Ishikawa (cell line): Measurements from ENCODE around the gene NUAK2.

Experiments
- CEBPB ChIP-seq: IDR thresholded peaks from 2 replicates; pipeline ENCODE4 v1.6.1; 2012
- CREB1 ChIP-seq: IDR thresholded peaks from 2 replicates; pipeline ENCODE4 v1.6.1; 2012; ENCODE audit warnings: low read depth
- EGR1 ChIP-seq: IDR thresholded peaks from 2 replicates; pipeline ENCODE4 v1.6.1; 2012
- EP300 ChIP-seq: IDR thresholded peaks from 2 replicates; pipeline ENCODE4 v1.6.1; 2012; ENCODE audit warnings: borderline replicate concordance
- FOXM1 ChIP-seq: IDR thresholded peaks from 2 replicates; pipeline ENCODE4 v1.6.1; 2012; ENCODE audit warnings: low read depth, borderline replicate concordance
- MAX ChIP-seq: IDR thresholded peaks from 2 replicates; pipeline ENCODE4 v1.6.1; 2012
- NFIC ChIP-seq: IDR thresholded peaks from 2 replicates; pipeline ENCODE4 v1.6.1; 2012
- RAD21 ChIP-seq: IDR thresholded peaks from 2 replicates; pipeline ENCODE4 v1.6.1; 2012; ENCODE audit warnings: low read depth
- REST ChIP-seq: IDR thresholded peaks from 2 replicates; pipeline ENCODE4 v1.6.1; 2012; ENCODE audit warnings: low read depth, mild to moderate bottlenecking
- TAF1 ChIP-seq: IDR thresholded peaks from 2 replicates; pipeline ENCODE4 v1.6.1; 2012; ENCODE audit warnings: low read depth, mild to moderate bottlenecking
- TCF12 ChIP-seq: IDR thresholded peaks from 2 replicates; pipeline ENCODE4 v1.6.1; 2012; ENCODE audit warnings: low read depth
- TEAD4 ChIP-seq: IDR thresholded peaks from 2 replicates; pipeline ENCODE4 v1.6.1; 2012
- USF1 ChIP-seq: IDR thresholded peaks from 2 replicates; pipeline ENCODE4 v1.6.1; 2012
- YY1 ChIP-seq: IDR thresholded peaks from 2 replicates; pipeline ENCODE4 v1.6.1; 2012; ENCODE audit warnings: low read depth
- ZBTB7A ChIP-seq: IDR thresholded peaks from 2 replicates; pipeline ENCODE4 v1.6.1; 2012; ENCODE audit warnings: low read depth

NUAK2 gene

GRCh38 chr1:205261946-205262691 lies 59.4 kb downstream of the NUAK2 start:
- TF ChIP-seq CREB1: no peak
- TF ChIP-seq TEAD4: no peak
- TF ChIP-seq RAD21: no peak
- TF ChIP-seq REST: no peak
- no peak for TF ChIP-seq USF1
- no peak for TF ChIP-seq EGR1
- TF ChIP-seq YY1: no peak
- TF ChIP-seq FOXM1: no peak
- TF ChIP-seq EP300: no peak
- TF ChIP-seq NFIC: no peak
- no peak for TF ChIP-seq MAX
- TF ChIP-seq ZBTB7A: no peak
- TF ChIP-seq CEBPB: no peak
- TF ChIP-seq TAF1: no peak
- TF ChIP-seq TCF12: no peak

GRCh38 chr1:205260948-205261732 lies 60.4 kb downstream of the NUAK2 start:
- TF ChIP-seq USF1 (no peak), YY1 (no peak), NFIC (no peak), EGR1 (no peak), FOXM1 (no peak)

GRCh38 chr1:205259998-205260397 lies 61.5 kb downstream of the NUAK2 start:
- TF ChIP-seq REST: no peak
- TF ChIP-seq EP300: no peak
- TF ChIP-seq CREB1: no peak
- no peak for TF ChIP-seq TEAD4
- TF ChIP-seq ZBTB7A: no peak
- no peak for TF ChIP-seq YY1
- no peak for TF ChIP-seq CEBPB
- no peak for TF ChIP-seq USF1
- TF ChIP-seq NFIC: no peak
- no peak for TF ChIP-seq FOXM1
- no peak for TF ChIP-seq MAX
- no peak for TF ChIP-seq TAF1
- TF ChIP-seq RAD21: no peak
- no peak for TF ChIP-seq TCF12

GRCh38 chr1:205259324-205259832 lies 62.2 kb downstream of the NUAK2 start:
- TF ChIP-seq NFIC (no peak), YY1 (no peak), MAX (no peak), EP300 (no peak), FOXM1 (no peak), TCF12 (no peak), USF1 (no peak), RAD21 (no peak), TEAD4 (no peak), REST (no peak), CREB1 (no peak), EGR1 (no peak), TAF1 (no peak), CEBPB (no peak), ZBTB7A (no peak)
